HG02852 (cell line): ENCODE measurements around the gene THSD4.

ENCODE experiments used
- ATAC-seq: cut with Tn5 transposase; IDR thresholded peaks from one replicate; pipeline ENCODE4 v1.9.1; 2021; ENCODE audit warnings: mild to moderate bottlenecking, moderate library complexity; ENCODE audit not compliant: unreplicated experiment

THSD4 gene

GRCh38 chr15:71755092-71755970, 640.1 kb downstream of the THSD4 start:
- ATAC-seq = no peak

DNA sequence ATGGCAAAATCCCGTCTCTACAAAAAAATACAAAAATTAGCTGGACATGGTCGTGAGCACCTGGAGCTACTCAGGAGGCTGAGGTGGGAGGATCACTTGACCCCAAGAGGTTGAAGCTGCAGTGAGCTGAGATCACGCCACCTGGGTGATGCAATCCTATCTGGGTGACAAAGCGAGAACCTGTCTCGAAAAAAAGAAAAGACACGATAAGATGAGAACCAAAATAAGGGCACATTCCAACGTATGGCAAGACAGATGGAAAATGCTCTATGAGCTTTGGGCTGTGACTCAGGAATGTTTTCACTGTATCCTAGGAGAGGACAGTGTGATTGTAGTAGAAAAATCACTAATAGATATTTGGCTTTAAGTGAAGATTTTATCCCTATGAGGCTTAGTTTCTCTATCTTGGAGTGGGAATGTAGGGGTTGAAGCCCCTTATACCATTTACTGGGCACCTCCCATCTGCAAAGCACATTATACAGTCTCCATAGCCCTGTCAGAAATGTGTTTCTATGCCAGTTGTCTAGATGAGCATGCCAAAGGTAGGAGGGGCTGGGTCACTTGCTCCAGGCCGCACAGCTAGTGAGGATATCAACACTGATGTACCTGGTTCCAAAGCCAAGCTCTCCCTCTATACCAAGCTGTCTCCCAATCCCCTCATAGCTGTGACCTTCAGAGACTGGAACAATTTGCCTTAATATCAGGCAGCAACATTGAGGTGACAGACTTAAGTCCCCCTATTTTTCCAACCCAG, 641.5 kb downstream of the THSD4 start:
- no peak for ATAC-seq

GRCh38 chr15:71757741-71758530, 642.7 kb downstream of the THSD4 start:
- ATAC-seq = no peak

- no peak for ATAC-seq
These were observed 643.4 kb downstream of the THSD4 start for GRCh38 chr15:71758711-71759110.

DNA sequence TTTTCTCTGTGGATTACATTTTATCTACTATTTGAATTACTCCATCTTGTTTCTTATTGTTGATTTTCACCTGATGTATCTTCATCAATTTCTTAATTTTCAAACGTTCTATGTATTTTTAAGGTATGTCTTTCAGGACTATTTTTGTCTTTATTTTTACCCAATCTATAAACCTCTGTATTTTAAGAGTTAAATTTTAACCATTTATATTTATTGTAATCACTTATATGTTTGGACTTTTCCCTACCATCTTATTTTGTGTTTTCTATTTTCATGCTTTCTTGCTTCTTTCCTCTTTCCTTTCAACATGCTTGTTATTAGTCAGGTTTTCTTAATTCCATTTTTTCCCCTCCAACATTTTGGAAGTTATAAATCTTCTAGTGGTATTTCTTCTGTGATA, 645.6 kb downstream of the THSD4 start:
- no peak for ATAC-seq

DNA sequence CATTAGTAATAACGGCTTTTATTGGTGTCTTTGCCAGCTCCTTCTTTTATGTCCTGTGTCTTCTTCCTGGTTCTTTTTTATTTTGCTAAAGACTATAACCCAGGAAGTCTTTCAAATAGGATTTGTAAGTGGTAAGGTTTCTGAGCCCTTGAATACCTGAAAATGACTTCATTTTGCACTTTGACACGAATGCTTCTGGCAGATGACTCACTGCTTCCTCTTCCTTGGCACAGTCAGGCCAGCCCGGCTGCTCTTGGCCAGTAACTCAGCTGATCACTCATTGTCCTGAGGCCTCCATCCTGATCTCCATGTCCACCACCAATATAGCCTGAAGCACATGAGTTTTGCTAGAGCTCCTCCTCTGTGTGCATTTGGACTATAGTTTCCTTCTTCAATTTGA, 646.4 kb downstream of the THSD4 start:
- ATAC-seq = no peak

- ATAC-seq = no peak
These were observed 652.9 kb downstream of the THSD4 start for GRCh38 chr15:71768184-71768583.

DNA sequence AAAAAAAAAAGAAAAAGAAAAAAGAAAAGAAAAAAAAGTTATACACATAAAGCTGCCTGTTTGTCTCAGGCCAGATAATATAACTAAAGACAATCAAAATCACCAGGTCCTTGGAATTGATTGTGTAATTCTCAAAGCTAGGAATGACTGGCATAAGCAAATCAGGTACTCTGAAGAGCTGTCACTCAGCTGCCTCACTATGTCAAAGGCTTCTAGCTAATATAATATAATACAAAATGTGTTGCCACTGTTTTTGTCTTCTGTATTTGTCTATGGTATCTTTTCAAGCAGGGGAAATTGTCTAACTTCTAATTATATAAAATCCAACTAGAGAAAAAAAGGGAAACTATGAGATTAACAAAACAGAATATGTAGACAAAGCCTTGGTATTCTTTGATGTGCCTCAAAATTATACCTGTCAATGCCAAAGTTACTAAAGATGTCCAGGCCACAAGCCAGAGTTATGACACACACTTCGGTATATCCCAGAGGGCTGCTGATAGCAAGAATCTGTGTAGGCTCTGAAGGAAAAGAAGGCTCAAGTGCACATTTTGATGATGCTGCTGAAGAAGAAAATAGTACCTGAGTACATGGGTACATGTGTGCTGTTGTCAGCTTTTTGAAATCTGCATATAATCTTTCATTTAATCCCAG, 658.1 kb downstream of the THSD4 start:
- no peak for ATAC-seq

DNA sequence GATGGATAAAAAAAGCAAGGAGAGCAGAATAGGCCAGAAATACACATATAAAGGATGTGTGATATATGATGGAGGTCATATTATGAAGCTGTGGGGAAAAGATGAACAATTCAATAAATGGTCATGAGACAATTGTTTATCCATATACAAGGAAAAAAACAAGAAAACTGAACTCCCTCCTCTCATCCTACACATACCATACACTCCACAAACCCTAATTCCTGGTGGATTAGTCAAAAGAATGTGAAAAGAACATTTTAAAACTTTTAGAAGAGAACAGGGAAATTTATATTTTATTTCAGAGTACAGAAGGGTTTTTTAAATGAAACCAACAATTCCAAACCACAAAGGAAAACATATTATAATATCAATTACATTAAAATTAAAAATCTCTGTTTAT, 660.6 kb downstream of the THSD4 start:
- ATAC-seq = no peak

DNA sequence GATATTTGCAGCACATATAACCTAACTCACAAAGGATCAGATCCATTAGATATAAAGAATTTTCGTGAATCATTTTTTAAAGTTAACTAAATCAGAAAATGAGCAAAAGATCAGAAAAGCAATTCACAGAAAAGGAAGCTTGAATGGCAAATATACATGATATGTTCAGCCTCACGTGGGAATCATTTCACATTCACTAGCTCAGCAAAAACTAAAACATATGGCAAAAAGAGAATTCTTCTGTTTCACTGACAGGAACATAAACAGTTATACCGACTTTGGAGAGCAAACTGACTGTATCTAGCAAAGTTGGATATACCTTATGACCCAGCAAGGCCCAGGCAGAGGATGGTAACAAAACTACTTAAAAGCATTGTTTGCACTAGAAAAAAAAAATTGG, 661.0 kb downstream of the THSD4 start:
- no peak for ATAC-seq

GRCh38 chr15:71777216-71777943, 662.1 kb downstream of the THSD4 start:
- ATAC-seq = no peak

DNA sequence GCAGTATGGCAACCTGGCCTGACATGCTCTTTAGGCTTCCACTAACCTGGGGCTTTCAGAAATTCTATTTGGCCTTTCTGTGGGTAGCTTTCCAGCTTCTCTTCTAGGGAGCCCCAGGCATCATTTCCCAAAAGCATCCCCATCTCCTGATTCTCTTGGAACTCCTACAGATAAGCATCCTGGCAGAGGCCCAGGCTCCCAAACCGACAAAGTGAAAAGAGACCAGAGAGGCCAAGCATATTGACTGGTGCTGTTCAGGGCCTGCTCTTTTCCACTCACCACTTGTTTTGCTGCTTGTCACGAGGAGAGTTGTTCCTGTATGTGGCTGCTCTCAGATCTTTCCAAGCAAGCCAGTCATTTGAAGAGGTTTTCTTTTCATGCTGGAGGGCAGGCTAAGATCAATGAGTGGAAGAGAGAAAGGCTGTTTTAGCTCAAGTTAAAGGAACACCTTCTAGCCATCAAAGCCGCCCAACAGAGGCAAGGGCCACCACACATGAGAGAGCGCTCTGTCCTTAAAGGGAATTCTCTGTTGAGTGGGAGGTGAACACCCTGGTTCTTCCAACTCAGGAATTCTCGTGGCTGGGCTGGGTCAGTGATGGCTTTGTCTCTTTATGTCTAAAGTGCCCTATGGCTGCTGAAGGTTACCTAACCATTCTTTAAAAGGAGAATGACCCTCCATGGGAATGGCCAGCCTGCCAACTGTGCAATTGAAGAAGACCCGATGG, 664.0 kb downstream of the THSD4 start:
- ATAC-seq = no peak

DNA sequence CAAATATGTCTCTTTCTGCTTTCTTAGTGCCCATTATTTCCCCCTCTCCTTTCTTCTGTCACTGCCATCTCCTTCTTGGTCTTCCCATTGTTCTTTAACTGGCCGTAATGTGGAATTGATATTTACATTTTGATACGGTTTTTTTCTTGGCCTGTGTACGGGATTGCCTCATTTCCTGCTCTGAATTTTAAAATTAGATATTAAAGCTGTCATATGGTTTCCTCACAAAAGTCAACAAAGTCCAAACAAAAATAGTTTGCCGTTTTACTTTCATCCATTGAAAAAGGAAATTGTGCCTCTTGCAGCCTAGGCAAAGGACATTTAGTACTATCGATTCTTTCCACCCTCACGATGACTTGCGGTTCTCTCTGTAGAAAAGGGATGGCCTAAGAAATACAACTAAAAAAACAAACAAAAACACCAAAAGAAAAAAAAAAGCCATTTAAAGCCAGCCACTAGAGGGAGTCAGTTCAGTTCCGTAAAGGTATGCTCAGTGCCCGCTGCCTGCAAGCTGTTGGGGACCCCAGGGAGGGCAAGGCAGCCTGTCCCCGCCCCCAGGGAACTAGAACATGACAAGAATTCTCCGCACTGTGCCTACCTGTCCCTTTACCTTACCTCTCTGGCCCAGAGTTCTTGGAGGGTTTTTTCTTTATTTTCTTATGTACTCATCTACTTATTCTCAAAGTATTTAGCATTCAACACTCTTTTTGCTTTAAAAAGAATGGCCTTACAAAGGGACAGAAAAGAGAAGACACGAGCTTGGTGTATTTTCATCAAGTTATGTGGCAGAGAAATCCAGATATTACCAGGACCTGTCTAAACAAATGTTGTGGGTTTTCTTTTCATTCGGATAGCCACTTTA, 665.1 kb downstream of the THSD4 start:
- ATAC-seq = no peak

DNA sequence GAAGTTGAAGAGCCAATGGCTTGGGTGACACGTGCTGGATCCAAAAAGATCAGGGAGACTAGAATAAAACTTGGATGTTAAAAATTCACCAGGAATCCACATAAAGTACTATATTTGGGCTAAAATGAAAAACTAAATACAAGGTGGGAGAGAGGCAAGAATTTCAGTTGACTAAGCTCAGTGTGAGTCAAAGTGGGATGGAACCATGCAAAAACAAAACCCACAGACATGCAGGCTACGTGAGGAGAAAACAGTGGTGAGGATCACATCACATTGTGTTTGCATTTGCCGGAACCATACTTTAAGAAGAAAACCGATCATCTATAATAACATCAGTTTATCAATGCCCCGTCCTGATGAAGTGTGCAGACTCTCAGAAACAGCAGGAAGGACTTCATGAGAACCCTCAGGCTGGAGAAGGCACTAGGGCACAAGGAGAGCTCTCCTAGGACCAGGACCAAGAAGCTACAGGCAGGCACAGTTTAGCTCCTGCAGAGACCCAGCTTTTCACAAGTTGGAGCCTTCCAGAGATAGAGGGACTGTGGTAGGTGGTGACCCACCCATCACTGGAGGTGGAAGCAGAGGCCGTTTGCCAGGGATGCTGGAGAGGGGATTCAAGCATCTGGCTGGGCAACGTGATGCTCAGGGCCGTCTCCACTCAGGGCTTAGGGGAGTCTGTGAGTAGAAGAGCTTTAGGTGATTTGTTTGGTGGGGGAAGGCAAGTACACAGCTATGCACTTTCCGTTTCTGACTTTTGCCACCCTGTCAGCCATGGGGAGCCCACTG, 666.1 kb downstream of the THSD4 start:
- ATAC-seq = peak; percentile 76

GRCh38 chr15:71781965-71782265, 666.6 kb downstream of the THSD4 start:
- no peak for ATAC-seq

DNA sequence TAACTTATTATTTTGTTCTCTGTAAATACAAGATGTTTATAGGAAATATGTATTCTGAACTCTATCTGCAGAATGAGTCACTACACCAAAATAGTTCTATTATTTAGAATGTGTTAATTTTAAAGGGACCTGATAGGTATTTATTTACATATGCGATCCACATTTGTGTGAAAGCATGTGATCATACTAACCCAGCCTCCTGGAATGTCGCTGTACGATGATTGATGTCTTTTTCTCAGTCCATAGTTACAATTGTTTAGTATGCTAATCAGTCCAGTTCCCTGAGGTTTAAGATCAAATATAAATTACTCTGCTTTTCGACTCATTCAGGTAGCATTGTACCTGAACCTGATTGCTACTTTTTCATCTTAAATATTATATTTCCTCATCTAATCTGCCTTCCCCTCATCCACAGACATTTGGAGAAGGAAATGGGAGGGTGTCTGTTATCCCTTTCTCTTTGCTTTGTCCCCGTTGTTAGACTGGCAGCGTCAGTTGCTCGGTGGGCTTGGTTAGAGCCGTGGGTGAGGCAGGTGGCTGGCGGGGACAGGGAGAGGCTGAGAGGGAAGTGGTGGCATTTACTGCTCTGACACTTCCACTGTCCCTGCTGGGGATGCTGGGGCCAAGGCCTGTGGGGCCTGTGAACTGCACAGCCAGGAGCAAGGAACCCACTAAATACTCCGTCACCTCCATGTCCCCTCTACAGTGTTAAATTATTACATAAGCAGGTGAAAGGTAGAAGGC, 667.3 kb downstream of the THSD4 start:
- no peak for ATAC-seq

DNA sequence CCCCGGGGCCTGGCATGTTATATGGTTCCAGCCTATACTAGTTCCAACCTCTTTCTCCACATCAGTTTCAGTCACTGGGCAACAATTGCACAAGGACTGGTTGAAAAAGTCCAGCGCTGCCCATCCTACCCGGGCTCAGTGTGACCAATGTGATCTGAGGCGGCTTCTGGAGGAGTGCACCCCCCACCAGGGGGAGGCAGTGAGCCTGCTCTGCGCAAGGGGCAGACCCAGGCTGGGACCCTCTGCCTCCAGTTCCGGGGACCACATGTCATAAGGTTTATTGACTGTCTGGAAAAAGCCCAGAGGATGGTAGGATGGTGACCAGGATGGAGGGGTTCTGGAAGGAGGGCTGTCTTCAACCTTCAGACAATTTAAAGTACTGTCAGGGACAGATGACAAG, 669.4 kb downstream of the THSD4 start:
- ATAC-seq = no peak
